Measurements from ENCODE around the gene RIOK1. TPM values are rescaled to one million over a fixed set of nuclear protein-coding genes. Genes with fewer than 3 reads are reported as not detected.

RIOK1 gene
- total and polyA plus RNA-seq, 2 of the 13 experiments (the other 11 are each of a cell fraction or from before 2014, with no cell fraction given) = 9.4 to 37.8 TPM

DNA sequence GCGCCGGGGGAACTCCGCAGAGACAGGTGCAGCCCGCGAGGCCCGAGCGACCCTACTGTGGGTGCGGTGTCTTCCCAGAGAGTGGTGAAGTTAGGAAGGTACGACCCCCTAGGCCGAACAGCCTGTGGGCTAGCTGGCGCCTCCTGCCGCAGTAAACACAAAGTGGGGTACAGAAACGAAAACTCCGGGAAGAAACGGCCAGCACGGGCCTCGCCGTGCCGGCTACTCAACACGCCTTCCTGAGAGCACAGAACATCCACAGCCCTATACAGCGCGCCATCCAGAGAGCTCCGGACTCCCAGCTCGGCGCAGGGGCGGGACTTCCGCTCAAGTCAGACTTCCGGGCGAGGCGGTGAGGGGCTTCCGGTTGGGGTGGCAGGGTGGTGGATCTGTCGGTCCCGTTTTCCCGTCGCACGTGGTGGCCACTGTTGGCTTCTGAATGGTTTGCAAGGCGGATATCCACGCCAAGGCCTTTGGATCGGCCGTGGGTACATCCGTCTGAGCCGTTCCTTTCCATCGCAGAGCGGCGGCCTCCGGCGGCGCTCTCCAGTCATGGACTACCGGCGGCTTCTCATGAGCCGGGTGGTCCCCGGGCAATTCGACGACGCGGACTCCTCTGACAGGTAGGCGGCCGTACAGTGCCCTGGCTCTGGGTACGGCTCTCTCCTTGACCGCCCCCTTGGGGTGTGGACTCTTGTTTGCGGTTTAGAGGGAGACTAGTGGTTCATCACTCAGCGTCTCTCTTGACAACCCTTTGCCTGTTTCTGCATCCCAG, at the start of gene RIOK1, which contains the start of gene CAGE1 (continued):
- TF ChIP-seq TFDP1 (CRISPR knock-in tag; IDR thresholded peaks at IDR 0.05; ENCODE audit: borderline replicate concordance) (peak; percentile 80), NFKB2 (CRISPR knock-in tag; IDR thresholded peaks at IDR 0.05; ENCODE audit: borderline replicate concordance) (peak; percentile 99; the same call in 1 of the 2 replicates), THAP7 (CRISPR knock-in tag; IDR thresholded peaks at IDR 0.05) (no peak), POLR2AphosphoS2 (IDR thresholded peaks at IDR 0.05; ENCODE audit: low read depth, low read length) (no peak), TCF12 (IDR thresholded peaks at IDR 0.05) (no peak), TCF12 (CRISPR knock-in tag; IDR thresholded peaks at IDR 0.05) (peak; percentile 88), KMT2A (CRISPR knock-in tag; IDR thresholded peaks at IDR 0.05) (peak; percentile 94), ZNF678 (CRISPR knock-in tag; IDR thresholded peaks at IDR 0.05) (peak; percentile 72), ZNF3 (CRISPR knock-in tag; IDR thresholded peaks at IDR 0.05) (peak; percentile 52; the same call in 1 of the 2 replicates), HHEX (CRISPR knock-in tag; IDR thresholded peaks at IDR 0.05) (no peak)
- TF ChIP-seq, protein P1, sequence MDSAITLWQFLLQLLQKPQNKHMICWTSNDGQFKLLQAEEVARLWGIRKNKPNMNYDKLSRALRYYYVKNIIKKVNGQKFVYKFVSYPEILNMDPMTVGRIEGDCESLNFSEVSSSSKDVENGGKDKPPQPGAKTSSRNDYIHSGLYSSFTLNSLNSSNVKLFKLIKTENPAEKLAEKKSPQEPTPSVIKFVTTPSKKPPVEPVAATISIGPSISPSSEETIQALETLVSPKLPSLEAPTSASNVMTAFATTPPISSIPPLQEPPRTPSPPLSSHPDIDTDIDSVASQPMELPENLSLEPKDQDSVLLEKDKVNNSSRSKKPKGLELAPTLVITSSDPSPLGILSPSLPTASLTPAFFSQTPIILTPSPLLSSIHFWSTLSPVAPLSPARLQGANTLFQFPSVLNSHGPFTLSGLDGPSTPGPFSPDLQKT (CRISPR knock-in tag; IDR thresholded peaks at IDR 0.05; ENCODE audit: borderline replicate concordance) = peak; percentile 44; the same call in 1 of the 2 replicates
- TF ChIP-seq, protein P2, sequence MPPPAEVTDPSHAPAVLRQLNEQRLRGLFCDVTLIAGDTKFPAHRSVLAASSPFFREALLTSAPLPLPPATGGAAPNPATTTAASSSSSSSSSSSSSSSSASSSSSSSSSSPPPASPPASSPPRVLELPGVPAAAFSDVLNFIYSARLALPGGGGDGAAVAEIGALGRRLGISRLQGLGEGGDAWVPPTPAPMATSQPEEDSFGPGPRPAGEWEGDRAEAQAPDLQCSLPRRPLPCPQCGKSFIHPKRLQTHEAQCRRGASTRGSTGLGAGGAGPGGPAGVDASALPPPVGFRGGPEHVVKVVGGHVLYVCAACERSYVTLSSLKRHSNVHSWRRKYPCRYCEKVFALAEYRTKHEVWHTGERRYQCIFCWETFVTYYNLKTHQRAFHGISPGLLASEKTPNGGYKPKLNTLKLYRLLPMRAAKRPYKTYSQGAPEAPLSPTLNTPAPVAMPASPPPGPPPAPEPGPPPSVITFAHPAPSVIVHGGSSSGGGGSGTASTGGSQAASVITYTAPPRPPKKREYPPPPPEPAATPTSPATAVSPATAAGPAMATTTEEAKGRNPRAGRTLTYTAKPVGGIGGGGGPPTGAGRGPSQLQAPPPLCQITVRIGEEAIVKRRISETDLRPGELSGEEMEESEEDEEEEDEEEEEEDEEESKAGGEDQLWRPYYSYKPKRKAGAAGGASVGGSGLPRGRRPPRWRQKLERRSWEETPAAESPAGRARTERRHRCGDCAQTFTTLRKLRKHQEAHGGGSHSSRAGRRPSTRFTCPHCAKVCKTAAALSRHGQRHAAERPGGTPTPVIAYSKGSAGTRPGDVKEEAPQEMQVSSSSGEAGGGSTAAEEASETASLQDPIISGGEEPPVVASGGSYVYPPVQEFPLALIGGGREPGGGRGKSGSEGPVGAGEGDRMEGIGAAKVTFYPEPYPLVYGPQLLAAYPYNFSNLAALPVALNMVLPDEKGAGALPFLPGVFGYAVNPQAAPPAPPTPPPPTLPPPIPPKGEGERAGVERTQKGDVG (CRISPR knock-in tag; IDR thresholded peaks at IDR 0.05; ENCODE audit: borderline replicate concordance) = peak; percentile 93; the same call in 1 of the 2 replicates
- TF ChIP-seq, protein P3, sequence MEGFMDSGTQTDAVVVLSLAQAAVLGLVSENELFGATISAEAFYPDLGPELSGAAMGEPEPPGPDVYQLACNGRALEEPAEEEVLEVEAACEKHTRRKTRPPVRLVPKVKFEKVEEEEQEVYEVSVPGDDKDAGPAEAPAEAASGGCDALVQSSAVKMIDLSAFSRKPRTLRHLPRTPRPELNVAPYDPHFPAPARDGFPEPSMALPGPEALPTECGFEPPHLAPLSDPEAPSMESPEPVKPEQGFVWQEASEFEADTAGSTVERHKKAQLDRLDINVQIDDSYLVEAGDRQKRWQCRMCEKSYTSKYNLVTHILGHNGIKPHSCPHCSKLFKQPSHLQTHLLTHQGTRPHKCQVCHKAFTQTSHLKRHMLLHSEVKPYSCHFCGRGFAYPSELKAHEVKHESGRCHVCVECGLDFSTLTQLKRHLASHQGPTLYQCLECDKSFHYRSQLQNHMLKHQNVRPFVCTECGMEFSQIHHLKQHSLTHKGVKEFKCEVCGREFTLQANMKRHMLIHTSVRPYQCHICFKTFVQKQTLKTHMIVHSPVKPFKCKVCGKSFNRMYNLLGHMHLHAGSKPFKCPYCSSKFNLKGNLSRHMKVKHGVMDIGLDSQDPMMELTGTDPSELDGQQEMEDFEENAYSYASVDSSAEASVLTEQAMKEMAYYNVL (CRISPR knock-in tag; IDR thresholded peaks at IDR 0.05; ENCODE audit: borderline replicate concordance) = peak; percentile 70; the same call in 1 of the 2 replicates

Data from HepG2 (cell line).